ENCODE data around the gene EXOSC1.
A peak's percentile ranks its signal among the peaks of the same experiment; 100 is the strongest.
"Not testable (repeated sequence)": the region's sequence is repeated elsewhere in the genome, so short reads cannot be mapped to it uniquely, and the experiment has no call there.

Gene EXOSC1

GRCh38 chr10:97445722-97446639 lies at the start of gene EXOSC1, which contains the start of gene ZDHHC16:
Gene EXOSC1 (minus strand): TSS chr10:97446006. CDS start chr10:97445985, 21 bp downstream.
Gene ZDHHC16 (plus strand): TSS chr10:97446175. CDS start chr10:97451676, 5,501 bp downstream.
- DNase-seq = peak; percentile 94

- no peak for DNase-seq
These were observed 49.2 kb upstream of the EXOSC1 start for GRCh38 chr10:97494863-97495506.

- DNase-seq = peak; percentile 40 to 69
These were observed 48.3 kb upstream of the EXOSC1 start for GRCh38 chr10:97494151-97494550.

- peak in 1 of 2 donors; percentile 17 for DNase-seq
These were observed 44.8 kb upstream of the EXOSC1 start for GRCh38 chr10:97490592-97490991.

- no peak for DNase-seq
These were observed 40.0 kb upstream of the EXOSC1 start for GRCh38 chr10:97485647-97486281.

GRCh38 chr10:97483921-97484320 lies 38.1 kb upstream of the EXOSC1 start:
- DNase-seq = no peak

GRCh38 chr10:97483506-97483905 lies 37.7 kb upstream of the EXOSC1 start:
- DNase-seq = peak in 1 of 2 donors; percentile 74

- DNase-seq = peak; percentile 21 to 47
These were observed 36.6 kb upstream of the EXOSC1 start for GRCh38 chr10:97482381-97482780.

GRCh38 chr10:97481071-97481470 lies 35.3 kb upstream of the EXOSC1 start:
- no peak for DNase-seq

- DNase-seq = no peak
These were observed 34.1 kb upstream of the EXOSC1 start for GRCh38 chr10:97479939-97480338.

- not testable (repeated sequence) for DNase-seq
These were observed 33.6 kb upstream of the EXOSC1 start for GRCh38 chr10:97479410-97479809.

GRCh38 chr10:97475936-97476594 lies 30.3 kb upstream of the EXOSC1 start:
- DNase-seq = peak; percentile 88 to 95

- no peak for DNase-seq
These were observed 29.1 kb upstream of the EXOSC1 start for GRCh38 chr10:97474918-97475317.

- not testable (repeated sequence) for DNase-seq
These were observed 23.0 kb upstream of the EXOSC1 start for GRCh38 chr10:97468781-97469180.

GRCh38 chr10:97468162-97468561 lies 22.4 kb upstream of the EXOSC1 start:
- no peak for DNase-seq

- DNase-seq = no peak
These were observed 20.9 kb upstream of the EXOSC1 start for GRCh38 chr10:97466755-97467154.

- DNase-seq = no peak
These were observed 20.2 kb upstream of the EXOSC1 start for GRCh38 chr10:97465982-97466381.

- DNase-seq = no peak
These were observed 18.4 kb upstream of the EXOSC1 start for GRCh38 chr10:97464226-97464625.

- DNase-seq = peak; percentile 30 to 58
These were observed 17.7 kb upstream of the EXOSC1 start for GRCh38 chr10:97463363-97464132.

GRCh38 chr10:97462309-97462708 lies 16.5 kb upstream of the EXOSC1 start:
- no peak for DNase-seq

- no peak for DNase-seq
These were observed 14.1 kb upstream of the EXOSC1 start for GRCh38 chr10:97459933-97460332.

- DNase-seq = no peak
These were observed 13.3 kb upstream of the EXOSC1 start for GRCh38 chr10:97459111-97459510.
